ENCODE measurements around the gene CCDC124. TPM values are rescaled to one million over a fixed set of nuclear protein-coding genes. Genes with fewer than 3 reads are reported as not detected.

CCDC124 gene

Small RNA genes lying within 50 kb of the gene (small RNA-seq; reads per million reads assigned to genes)
- gene RNA5SP468 = not detected
